ENCODE measurements around the gene RCVRN. TPM values are rescaled to one million over a fixed set of nuclear protein-coding genes. Genes with fewer than 3 reads are reported as not detected.

The RCVRN gene
- total RNA-seq, 1 donor from 2014 or later = not detected

- intact Hi-C loops (cut with DNase I) = no loop called here
- H3K4me1 ChIP-seq = no peaks in the 10 kb centered on the region
- no peaks in the 10 kb centered on the region for H3K9me3 ChIP-seq
- no peak overlapping the region for H3K4me3 ChIP-seq
- DNase-seq = peak; percentile 16
- peaks cover 4% of the 10 kb centered on the region for H3K27me3 ChIP-seq (ENCODE audit: low read depth)
- H3K36me3 ChIP-seq = peaks cover 40% of the 10 kb centered on the region
- peak overlapping the region; percentile 33 for H3K27ac ChIP-seq
- no peak for TF ChIP-seq CTCF (IDR thresholded peaks at IDR 0.05)
- peak; percentile 40 to 48 for ATAC-seq
These were observed 32.2 kb upstream of the RCVRN start for GRCh38 chr17:9937241-9937761.

DNA sequence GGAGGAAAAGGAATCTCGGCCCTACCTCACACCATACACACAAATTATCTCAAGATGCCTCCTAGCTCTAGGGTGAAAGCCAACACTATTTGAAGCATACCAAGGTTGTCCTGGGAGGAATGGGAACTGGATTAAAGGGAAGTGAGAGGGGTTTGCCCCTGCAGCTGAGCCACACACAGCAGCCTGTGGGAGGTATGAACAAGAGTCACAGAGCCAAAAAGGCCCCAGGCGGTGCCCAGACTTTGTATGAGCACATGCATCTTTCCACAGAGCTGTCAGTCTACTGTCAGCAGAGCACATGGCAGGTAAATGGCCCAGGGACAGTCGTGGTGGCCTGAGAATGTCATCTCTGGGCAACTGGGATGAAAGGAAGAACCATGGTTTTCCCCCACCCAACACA is 31.0 kb upstream of the RCVRN start:
- peak overlapping the region; percentile 46 for H3K27ac ChIP-seq
- H3K4me1 ChIP-seq = no peaks in the 10 kb centered on the region
- intact Hi-C loops (cut with DNase I) = no loop called here
- no peak overlapping the region for H3K4me3 ChIP-seq
- ATAC-seq (no peak), DNase-seq (no peak)
- no peak for TF ChIP-seq CTCF (IDR thresholded peaks at IDR 0.05)
- peaks cover 4% of the 10 kb centered on the region for H3K27me3 ChIP-seq (ENCODE audit: low read depth)
- no peaks in the 10 kb centered on the region for H3K9me3 ChIP-seq
- peaks cover 36% of the 10 kb centered on the region for H3K36me3 ChIP-seq

DNA sequence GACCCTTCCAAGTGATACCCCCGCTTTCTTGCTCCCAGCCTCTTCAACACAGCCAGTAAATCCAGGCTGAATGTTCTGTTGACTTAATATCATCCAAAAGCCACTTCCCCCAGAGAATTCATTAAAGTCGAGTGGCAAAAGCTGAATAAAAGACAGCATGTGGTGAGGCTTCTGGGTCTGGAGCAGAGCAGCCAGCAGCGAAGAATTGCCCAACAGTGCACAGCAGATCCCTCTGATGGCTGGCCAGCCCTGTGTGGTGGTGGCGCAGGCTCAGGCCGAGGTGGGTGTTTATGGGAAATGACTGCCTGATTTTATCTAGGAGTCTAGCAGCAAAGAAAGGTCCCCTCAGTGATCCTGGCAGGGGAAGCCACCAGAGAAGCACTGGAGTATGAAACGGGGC is 30.3 kb upstream of the RCVRN start:
- intact Hi-C loops (cut with DNase I) = no loop called here
- Histone ChIP-seq H3K27me3 (ENCODE audit: low read depth) (peaks cover 4% of the 10 kb centered on the region), H3K4me1 (no peaks in the 10 kb centered on the region), H3K4me3 (no peak overlapping the region), H3K27ac (peak overlapping the region; percentile 46), H3K36me3 (peaks cover 29% of the 10 kb centered on the region), H3K9me3 (no peaks in the 10 kb centered on the region)
- TF ChIP-seq CTCF (IDR thresholded peaks at IDR 0.05) = no peak
- ATAC-seq = peak in 1 of 2 donors; percentile 50
- DNase-seq = no peak

DNA sequence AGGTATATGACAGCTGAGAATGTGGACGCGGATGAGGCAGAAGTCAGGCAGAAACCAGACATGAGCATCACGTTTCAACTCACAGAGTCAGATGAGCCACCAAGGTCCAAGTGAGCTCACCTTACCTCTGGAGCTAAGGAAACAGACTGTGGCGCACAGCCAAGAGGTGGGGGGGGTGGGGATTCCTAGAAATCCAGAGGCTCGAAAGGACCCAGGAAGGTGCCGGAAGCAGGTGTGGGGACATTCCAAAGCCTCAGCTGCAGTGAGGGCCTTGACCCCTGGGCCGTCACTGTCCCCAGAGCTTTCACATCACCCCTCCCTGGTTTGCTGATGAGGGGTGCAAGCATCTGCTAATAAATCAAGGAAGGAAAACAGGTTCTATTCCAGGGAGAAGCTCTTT is 29.3 kb upstream of the RCVRN start:
- H3K4me1 ChIP-seq = no peaks in the 10 kb centered on the region
- DNase-seq = no peak
- H3K27me3 ChIP-seq (ENCODE audit: low read depth) = peaks cover 4% of the 10 kb centered on the region
- no peak overlapping the region for H3K27ac ChIP-seq
- no peak for TF ChIP-seq CTCF (IDR thresholded peaks at IDR 0.05)
- intact Hi-C loops (cut with DNase I) = no loop called here
- no peak for ATAC-seq
- H3K9me3 ChIP-seq = no peaks in the 10 kb centered on the region
- no peak overlapping the region for H3K4me3 ChIP-seq
- H3K36me3 ChIP-seq = peaks cover 18% of the 10 kb centered on the region

DNA sequence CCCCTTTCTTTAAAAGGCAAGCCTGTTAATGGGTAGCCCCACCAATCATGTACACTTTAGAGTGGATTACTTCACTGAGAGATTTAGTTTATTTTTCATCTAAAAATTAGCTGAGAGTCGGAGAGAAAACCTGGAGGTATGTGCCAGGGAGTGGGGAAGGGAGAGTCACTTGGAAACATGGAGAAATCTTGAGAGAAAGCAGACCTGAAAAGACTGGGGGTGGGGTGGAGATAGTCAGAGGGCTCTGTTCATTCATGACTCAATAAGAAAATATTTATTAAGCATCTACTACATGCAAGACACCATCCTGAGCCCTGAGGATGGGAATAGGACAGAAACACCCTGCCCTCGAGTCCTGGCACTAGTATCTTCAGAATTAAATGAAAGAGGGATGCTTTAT is 27.4 kb upstream of the RCVRN start:
- Histone ChIP-seq H3K4me1 (no peaks in the 10 kb centered on the region), H3K27ac (no peak overlapping the region), H3K9me3 (no peaks in the 10 kb centered on the region), H3K27me3 (ENCODE audit: low read depth) (peaks cover 4% of the 10 kb centered on the region), H3K36me3 (peaks cover 16% of the 10 kb centered on the region), H3K4me3 (no peak overlapping the region)
- no peak for DNase-seq
- no peak for TF ChIP-seq CTCF (IDR thresholded peaks at IDR 0.05)
- no peak for ATAC-seq
- intact Hi-C loops (cut with DNase I) = no loop called here
